GM23248 (cell line): ENCODE results near the gene ASB13.

ENCODE experiments used
- EZH2 ChIP-seq: fragments of 200-600 bp; sonication (generic); IDR thresholded peaks from 2 replicates; pipeline ENCODE4 v1.6.1; 2018; ENCODE audit warnings: antibody characterized with exemption, mild to moderate bottlenecking; ENCODE audit not compliant: insufficient read depth, poor library complexity, severe bottlenecking
- EZH2phosphoT487 ChIP-seq: fragments of 200-600 bp; sonication (generic); IDR thresholded peaks from 2 replicates; pipeline ENCODE4 v1.6.1; 2018; ENCODE audit warnings: antibody characterized with exemption, moderate library complexity, mild to moderate bottlenecking, low read depth; ENCODE audit not compliant: insufficient read depth

- TF ChIP-seq EZH2 (no peak), EZH2phosphoT487 (no peak)
Observed at GRCh38 chr10:5644930-5645329, 21.5 kb downstream of the ASB13 start.
